Measurements from ENCODE around the gene GLTP.
"Not testable (repeated sequence)": the region's sequence is repeated elsewhere in the genome, so short reads cannot be mapped to it uniquely, and the experiment has no call there.

GLTP gene

DNA sequence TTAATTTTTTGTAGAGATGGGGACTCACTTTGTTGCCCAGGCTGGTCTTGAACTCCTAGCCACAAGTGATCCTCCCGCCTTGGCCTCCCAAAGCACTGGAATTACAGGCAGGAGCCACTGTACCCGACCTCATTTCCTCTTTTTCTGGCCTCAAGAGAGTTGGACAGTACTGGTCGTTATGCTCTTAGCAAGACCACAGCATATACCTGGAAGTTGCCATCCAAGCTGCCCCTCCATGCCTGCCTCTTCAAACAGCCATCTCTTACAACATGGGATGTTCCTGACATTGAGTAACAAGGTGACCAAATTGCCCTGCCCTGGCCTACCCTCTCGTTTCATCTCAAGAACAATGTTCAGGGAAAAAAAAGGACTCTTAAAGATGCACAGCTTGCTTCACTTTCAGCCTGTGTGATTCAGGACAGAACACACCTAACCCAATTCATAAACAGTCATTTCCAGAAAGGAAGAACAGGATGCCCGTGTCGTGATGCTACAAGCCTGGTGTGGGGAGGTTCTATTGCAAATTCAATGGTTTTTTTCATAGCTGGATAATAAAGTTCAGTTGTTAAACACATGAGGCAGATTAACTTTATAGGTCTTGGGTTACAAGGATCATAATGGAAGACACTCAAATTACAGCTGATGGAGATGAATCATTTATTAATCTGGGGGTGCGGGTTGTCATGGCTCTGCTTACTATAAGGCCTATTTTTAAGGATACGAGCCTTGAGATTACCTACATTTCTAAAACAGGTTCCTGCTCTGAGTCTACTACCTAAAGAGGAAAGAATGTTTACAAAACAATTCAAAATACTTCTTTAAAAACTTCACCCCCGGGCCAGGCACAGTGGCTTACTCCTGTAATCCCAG is 11.9 kb downstream of the GLTP start:
- no peak overlapping the region for H3K4me2 ChIP-seq (ENCODE audit: low read length)
- H3K27ac ChIP-seq (ENCODE audit: low read depth, low read length), result no peak overlapping the region
- no peaks in the 10 kb centered on the region for H3K9me3 ChIP-seq (ENCODE audit: control insufficient read depth, insufficient read depth, low read length)
- H3F3A ChIP-seq (ENCODE audit: control insufficient read depth, insufficient read depth), result no peaks in the 10 kb centered on the region
- no peaks in the 10 kb centered on the region for H3K9me2 ChIP-seq (replicated peaks; ENCODE audit: control insufficient read depth, low read length)
- no peak overlapping the region for H3K4me3 ChIP-seq (ENCODE audit: low read length)
- TF ChIP-seq, protein P1, sequence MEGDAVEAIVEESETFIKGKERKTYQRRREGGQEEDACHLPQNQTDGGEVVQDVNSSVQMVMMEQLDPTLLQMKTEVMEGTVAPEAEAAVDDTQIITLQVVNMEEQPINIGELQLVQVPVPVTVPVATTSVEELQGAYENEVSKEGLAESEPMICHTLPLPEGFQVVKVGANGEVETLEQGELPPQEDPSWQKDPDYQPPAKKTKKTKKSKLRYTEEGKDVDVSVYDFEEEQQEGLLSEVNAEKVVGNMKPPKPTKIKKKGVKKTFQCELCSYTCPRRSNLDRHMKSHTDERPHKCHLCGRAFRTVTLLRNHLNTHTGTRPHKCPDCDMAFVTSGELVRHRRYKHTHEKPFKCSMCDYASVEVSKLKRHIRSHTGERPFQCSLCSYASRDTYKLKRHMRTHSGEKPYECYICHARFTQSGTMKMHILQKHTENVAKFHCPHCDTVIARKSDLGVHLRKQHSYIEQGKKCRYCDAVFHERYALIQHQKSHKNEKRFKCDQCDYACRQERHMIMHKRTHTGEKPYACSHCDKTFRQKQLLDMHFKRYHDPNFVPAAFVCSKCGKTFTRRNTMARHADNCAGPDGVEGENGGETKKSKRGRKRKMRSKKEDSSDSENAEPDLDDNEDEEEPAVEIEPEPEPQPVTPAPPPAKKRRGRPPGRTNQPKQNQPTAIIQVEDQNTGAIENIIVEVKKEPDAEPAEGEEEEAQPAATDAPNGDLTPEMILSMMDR (IDR thresholded peaks at IDR 0.05; ENCODE audit: low read depth, low read length, poor library complexity, severe bottlenecking), result no peak
- no peak for TF ChIP-seq EZH2phosphoT487 (IDR thresholded peaks at IDR 0.05; ENCODE audit: borderline replicate concordance, low read length)
- no peaks in the 10 kb centered on the region for H4K20me1 ChIP-seq (ENCODE audit: control insufficient read depth, insufficient read depth, low read depth, low read length)
- H3K36me3 ChIP-seq (ENCODE audit: control insufficient read depth, low read length), result no peaks in the 10 kb centered on the region
- H3K4me1 ChIP-seq (ENCODE audit: control insufficient read depth, low read length), result peaks cover 6% of the 10 kb centered on the region
- H3K79me2 ChIP-seq (ENCODE audit: control insufficient read depth, low read length), result no peaks in the 10 kb centered on the region
- no peaks in the 10 kb centered on the region for H3K27me3 ChIP-seq (ENCODE audit: control insufficient read depth, low read length)

GRCh38 chr12:109864916-109865315 is 15.4 kb downstream of the GLTP start:
- no peak overlapping the region for H3K4me2 ChIP-seq (ENCODE audit: low read length)
- H3K9me3 ChIP-seq (ENCODE audit: control insufficient read depth, insufficient read depth, low read length), result no peaks in the 10 kb centered on the region
- H3F3A ChIP-seq (ENCODE audit: control insufficient read depth, insufficient read depth), result no peaks in the 10 kb centered on the region
- no peak overlapping the region for H3K27ac ChIP-seq (ENCODE audit: low read depth, low read length)
- peaks cover 6% of the 10 kb centered on the region for H3K4me1 ChIP-seq (ENCODE audit: control insufficient read depth, low read length)
- no peaks in the 10 kb centered on the region for H3K27me3 ChIP-seq (ENCODE audit: control insufficient read depth, low read length)
- no peaks in the 10 kb centered on the region for H3K9me2 ChIP-seq (replicated peaks; ENCODE audit: control insufficient read depth, low read length)
- no peak overlapping the region for H3K4me3 ChIP-seq (ENCODE audit: low read length)
- H3K36me3 ChIP-seq (ENCODE audit: control insufficient read depth, low read length), result no peaks in the 10 kb centered on the region
- no peaks in the 10 kb centered on the region for H4K20me1 ChIP-seq (ENCODE audit: control insufficient read depth, insufficient read depth, low read depth, low read length)
- no peaks in the 10 kb centered on the region for H3K79me2 ChIP-seq (ENCODE audit: control insufficient read depth, low read length)
- TF ChIP-seq, protein P1 (IDR thresholded peaks at IDR 0.05; ENCODE audit: low read depth, low read length, poor library complexity, severe bottlenecking), result no peak
- TF ChIP-seq EZH2phosphoT487 (IDR thresholded peaks at IDR 0.05; ENCODE audit: borderline replicate concordance, low read length), result no peak

- no peaks in the 10 kb centered on the region for H3K9me3 ChIP-seq (ENCODE audit: control insufficient read depth, insufficient read depth, low read length)
- no peaks in the 10 kb centered on the region for H3F3A ChIP-seq (ENCODE audit: control insufficient read depth, insufficient read depth)
- peaks cover 6% of the 10 kb centered on the region for H3K4me1 ChIP-seq (ENCODE audit: control insufficient read depth, low read length)
- TF ChIP-seq, protein P1 (IDR thresholded peaks at IDR 0.05; ENCODE audit: low read depth, low read length, poor library complexity, severe bottlenecking), result no peak
- no peak for TF ChIP-seq EZH2phosphoT487 (IDR thresholded peaks at IDR 0.05; ENCODE audit: borderline replicate concordance, low read length)
- H4K20me1 ChIP-seq (ENCODE audit: control insufficient read depth, insufficient read depth, low read depth, low read length), result no peaks in the 10 kb centered on the region
- H3K36me3 ChIP-seq (ENCODE audit: control insufficient read depth, low read length), result no peaks in the 10 kb centered on the region
- no peak overlapping the region for H3K27ac ChIP-seq (ENCODE audit: low read depth, low read length)
- no peaks in the 10 kb centered on the region for H3K79me2 ChIP-seq (ENCODE audit: control insufficient read depth, low read length)
- no peak overlapping the region for H3K4me3 ChIP-seq (ENCODE audit: low read length)
- H3K27me3 ChIP-seq (ENCODE audit: control insufficient read depth, low read length), result no peaks in the 10 kb centered on the region
- H3K9me2 ChIP-seq (replicated peaks; ENCODE audit: control insufficient read depth, low read length), result no peaks in the 10 kb centered on the region
- no peak overlapping the region for H3K4me2 ChIP-seq (ENCODE audit: low read length)
Observed at GRCh38 chr12:109863847-109864712, 16.3 kb downstream of the GLTP start.

- H3K9me2 ChIP-seq (replicated peaks; ENCODE audit: control insufficient read depth, low read length); H3K4me1 ChIP-seq (ENCODE audit: control insufficient read depth, low read length); H3K79me2 ChIP-seq (ENCODE audit: control insufficient read depth, low read length); H3K27me3 ChIP-seq (ENCODE audit: control insufficient read depth, low read length); H3K4me2 ChIP-seq (ENCODE audit: low read length); H4K20me1 ChIP-seq (ENCODE audit: control insufficient read depth, insufficient read depth, low read depth, low read length); H3K4me3 ChIP-seq (ENCODE audit: low read length); H3K9me3 ChIP-seq (ENCODE audit: control insufficient read depth, insufficient read depth, low read length); H3K27ac ChIP-seq (ENCODE audit: low read depth, low read length); H3K36me3 ChIP-seq (ENCODE audit: control insufficient read depth, low read length); H3F3A ChIP-seq (ENCODE audit: control insufficient read depth, insufficient read depth): not testable (repeated sequence)
Observed at GRCh38 chr12:109862491-109862890, 17.9 kb downstream of the GLTP start.
